HUES6 (cell line): ENCODE results near the gene CATSPERB.
"Not testable (repeated sequence)": the region's sequence is repeated elsewhere in the genome, so short reads cannot be mapped to it uniquely, and the experiment has no call there.

Source experiments
- H3K27ac ChIP-seq: 2 replicates; pipeline ENCODE4 v1.7.0; 2013; ENCODE audit warnings: low read depth, mild to moderate bottlenecking, low read length, inconsistent platforms
- H3K27me3 ChIP-seq: 2 replicates; pipeline ENCODE4 v1.6.1; 2013; ENCODE audit warnings: low read length; ENCODE audit not compliant: control insufficient read depth, insufficient read depth
- H3K36me3 ChIP-seq: 2 replicates; pipeline ENCODE4 v1.6.1; 2013; ENCODE audit warnings: low read length; ENCODE audit not compliant: control insufficient read depth, insufficient read depth
- H3K4me1 ChIP-seq: 2 replicates; pipeline ENCODE4 v1.6.1; 2013; ENCODE audit warnings: low read length; ENCODE audit not compliant: control insufficient read depth, insufficient read depth
- H3K4me3 ChIP-seq: 2 replicates; pipeline ENCODE4 v1.5.1; 2013; ENCODE audit warnings: low read depth, low read length
- H3K9ac ChIP-seq: one replicate; pipeline ENCODE4 v1.6.1; 2013; ENCODE audit warnings: mild to moderate bottlenecking, low read length
- H3K9me3 ChIP-seq: 2 replicates; pipeline ENCODE4 v1.6.1; 2013; ENCODE audit warnings: low read depth, low read length; ENCODE audit not compliant: control insufficient read depth, insufficient read depth

CATSPERB gene

DNA sequence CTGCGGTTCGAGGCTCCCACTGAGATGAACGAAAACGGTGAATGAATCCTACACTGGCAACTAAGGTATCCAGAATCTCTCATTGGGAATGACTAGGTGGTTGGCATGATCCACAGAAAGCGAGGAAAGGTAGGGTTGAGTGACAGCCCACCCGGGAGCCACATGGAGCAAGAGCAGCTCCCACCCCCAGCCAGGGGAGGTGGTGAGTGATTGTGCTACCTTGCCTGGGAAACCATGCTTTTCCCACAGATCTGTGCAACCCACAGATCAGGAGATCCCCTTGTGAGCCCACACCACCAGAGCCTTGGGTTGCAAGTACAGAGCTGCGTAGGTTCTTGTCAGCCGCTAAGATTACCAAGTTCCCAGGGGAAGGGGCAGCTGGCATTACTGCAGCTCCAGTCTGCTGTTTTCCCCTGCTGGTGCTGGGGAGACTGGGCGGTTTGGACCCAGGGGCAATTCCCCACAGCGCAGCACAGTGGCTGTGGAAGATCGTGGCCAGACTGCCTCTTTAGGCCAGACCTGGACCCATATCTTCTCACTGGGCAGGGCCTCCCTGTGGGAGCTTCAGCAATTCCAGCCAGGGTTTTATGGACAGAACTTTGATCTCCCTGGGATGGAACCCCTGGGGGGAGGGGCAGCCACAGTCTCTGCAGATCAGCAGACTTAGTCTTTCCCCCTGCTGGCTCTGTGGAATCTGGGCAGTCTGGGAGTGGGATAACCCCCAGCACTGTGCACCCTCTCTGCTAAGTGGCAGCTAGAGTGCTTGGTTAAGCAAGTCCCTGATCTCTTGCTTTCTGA lies 177.2 kb downstream of the CATSPERB start:
- Histone ChIP-seq H3K9ac (no peak overlapping the region), H3K9me3 (no peaks in the 10 kb centered on the region; the same call in none of the 2 replicates), H3K4me3 (no peak overlapping the region), H3K27ac (no peak overlapping the region), H3K4me1 (no peaks in the 10 kb centered on the region; the same call in 1 of the 2 replicates), H3K27me3 (no peaks in the 10 kb centered on the region), H3K36me3 (no peaks in the 10 kb centered on the region)

DNA sequence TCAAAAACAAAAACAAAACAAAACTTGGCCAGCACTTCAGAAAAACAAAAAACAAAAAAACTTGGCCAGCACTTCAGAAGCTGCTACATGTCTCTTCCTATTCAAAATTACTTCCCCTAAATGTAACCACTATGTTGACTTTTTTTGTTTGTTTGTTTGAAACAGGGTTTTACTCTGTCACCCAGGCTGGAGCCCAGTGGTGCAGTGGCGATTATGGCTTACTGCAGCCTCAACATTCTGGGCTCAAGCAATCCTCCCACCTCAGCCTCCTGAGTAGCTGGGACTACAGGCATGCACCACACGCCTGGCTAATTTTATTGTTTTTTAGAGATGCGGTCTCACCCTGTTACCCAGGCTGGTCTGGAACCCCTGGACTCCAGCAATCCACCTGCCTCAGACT lies 183.8 kb downstream of the CATSPERB start:
- H3K27me3 ChIP-seq, result no peaks in the 10 kb centered on the region
- H3K9me3 ChIP-seq, result no peaks in the 10 kb centered on the region
- no peaks in the 10 kb centered on the region for H3K4me1 ChIP-seq
- no peak overlapping the region for H3K9ac ChIP-seq
- no peak overlapping the region for H3K4me3 ChIP-seq
- H3K27ac ChIP-seq, result no peak overlapping the region
- H3K36me3 ChIP-seq, result no peaks in the 10 kb centered on the region

DNA sequence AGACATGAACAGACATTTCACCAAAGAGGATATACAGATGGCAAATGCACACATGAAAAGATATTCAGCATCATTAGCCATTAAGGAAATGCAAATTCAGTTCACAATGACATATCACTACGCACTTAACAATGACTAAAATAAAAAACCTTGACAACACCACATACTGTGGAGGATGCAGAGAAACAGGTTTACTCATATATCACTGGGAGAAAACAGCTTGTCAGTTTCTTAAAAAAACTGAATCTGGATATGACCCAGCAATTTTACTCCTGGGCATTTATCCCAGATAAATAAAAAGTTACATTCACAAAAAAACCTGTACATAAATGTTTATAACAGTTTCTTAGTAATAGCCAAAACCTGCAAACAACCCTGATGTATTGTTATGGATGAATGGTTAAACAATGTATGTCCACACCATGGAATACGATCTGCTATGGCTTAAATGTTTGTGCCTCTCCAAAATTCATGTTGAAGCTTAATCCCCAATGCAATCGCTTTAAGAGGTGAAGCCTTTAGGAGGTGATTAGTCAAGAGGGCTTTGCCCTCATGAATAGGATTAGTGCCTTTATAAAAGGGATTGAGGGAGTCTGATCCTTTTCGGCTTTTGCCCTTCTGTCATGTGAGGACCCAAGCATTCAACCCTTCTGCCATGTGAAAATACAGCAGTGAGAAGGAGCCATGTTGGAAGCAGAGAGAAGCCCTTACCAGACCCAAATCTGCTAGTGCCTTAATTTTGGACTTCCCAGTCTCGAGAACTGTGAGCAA lies 185.8 kb downstream of the CATSPERB start:
- no peak overlapping the region for H3K4me3 ChIP-seq
- no peak overlapping the region for H3K27ac ChIP-seq
- H3K9me3 ChIP-seq, result no peaks in the 10 kb centered on the region

DNA sequence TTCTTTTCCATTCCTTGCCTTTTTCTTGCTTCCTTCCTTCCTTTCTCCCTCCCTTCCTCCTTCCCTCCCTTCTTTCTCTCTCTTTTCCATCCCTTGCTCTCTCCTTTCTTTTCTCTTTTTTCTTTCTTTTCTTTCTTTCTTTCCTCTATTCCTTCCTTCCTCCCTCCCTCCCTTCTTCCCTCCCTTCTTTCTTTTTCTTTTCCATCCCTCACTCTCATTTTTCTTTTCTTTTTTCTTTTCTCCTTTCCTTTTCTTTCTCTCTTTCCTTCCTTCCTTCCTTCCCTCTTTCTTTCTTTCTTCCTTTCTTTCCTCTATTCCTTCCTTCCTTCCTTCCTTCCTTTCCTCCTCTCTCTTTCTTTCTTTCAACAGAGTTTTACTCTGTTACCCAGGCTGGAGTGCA lies 186.7 kb downstream of the CATSPERB start:
- Histone ChIP-seq H3K9me3 (no peaks in the 10 kb centered on the region), H3K9ac (no peak overlapping the region), H3K4me3 (no peak overlapping the region), H3K36me3 (no peaks in the 10 kb centered on the region), H3K27me3 (no peaks in the 10 kb centered on the region), H3K4me1 (no peaks in the 10 kb centered on the region), H3K27ac (no peak overlapping the region)

More for the DNA sequence above, 185.8 kb downstream of the CATSPERB start:
- Histone ChIP-seq H3K4me1 (no peaks in the 10 kb centered on the region), H3K36me3 (no peaks in the 10 kb centered on the region), H3K27me3 (no peaks in the 10 kb centered on the region), H3K9ac (no peak overlapping the region)

DNA sequence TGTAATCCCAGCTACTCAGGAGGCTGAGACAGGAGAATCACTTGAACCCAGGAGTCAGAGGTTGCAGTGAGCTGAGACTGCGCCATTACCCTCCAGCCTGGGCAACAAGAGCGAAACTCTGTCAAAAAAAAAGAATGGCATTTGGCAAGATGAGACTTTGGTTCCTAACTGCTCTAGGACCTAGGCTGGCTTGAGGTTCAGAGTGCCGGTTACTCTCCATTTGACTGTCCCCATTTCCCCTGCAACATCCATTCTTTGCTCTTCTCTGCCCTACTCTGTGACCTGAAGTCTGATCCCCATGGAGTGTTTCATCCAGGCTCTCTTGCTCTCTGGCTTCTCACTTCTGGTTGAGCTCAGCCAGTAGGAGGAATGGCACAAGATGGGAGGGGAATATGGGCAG lies 195.6 kb downstream of the CATSPERB start:
- H3K36me3 ChIP-seq, result no peaks in the 10 kb centered on the region
- no peaks in the 10 kb centered on the region for H3K27me3 ChIP-seq
- no peak overlapping the region for H3K4me3 ChIP-seq
- no peak overlapping the region for H3K9ac ChIP-seq
- no peaks in the 10 kb centered on the region for H3K4me1 ChIP-seq
- peaks cover 18% of the 10 kb centered on the region for H3K9me3 ChIP-seq
- H3K27ac ChIP-seq, result no peak overlapping the region

DNA sequence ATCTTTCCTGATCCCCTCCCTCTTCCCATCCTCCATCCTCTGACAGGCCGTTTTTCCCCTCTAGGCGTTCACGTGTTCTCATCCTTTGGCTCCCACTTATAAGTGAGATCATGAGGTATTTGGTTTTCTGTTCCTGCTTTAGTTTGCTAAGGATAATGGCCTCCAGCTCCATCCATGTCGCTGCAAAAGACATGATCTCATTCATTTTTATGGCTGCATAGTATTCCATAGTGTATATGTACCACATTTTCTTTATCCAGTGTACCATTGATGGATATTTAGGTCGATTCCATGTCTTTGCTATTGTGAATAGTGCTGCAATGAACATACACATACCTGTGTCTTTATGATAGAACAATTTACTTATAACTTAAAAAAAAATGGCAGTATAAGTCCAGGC lies 197.8 kb downstream of the CATSPERB start:
- H3K4me3 ChIP-seq, H3K27ac ChIP-seq, H3K36me3 ChIP-seq, H3K9me3 ChIP-seq, H3K27me3 ChIP-seq, H3K9ac ChIP-seq, H3K4me1 ChIP-seq: not testable (repeated sequence)

DNA sequence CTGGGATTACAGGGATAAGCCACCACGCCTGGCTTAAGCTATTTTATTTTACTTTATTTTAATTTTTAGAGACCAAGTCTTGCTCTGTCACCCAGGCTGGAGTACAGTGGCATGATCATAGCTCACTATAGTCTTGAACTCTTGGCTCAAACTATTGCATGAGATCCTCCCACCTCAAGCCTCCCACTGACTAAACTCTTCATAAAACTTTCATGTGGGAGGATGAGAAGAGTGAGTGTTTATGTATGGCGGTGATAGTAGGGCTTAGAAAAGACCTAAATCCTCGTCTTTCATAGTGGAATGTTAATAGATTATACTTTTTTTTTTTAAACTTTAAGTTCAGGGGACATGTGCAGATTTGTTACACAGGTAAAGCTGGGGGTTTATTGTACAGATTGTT lies 198.3 kb downstream of the CATSPERB start:
- H3K9me3 ChIP-seq, result peaks cover 4% of the 10 kb centered on the region; the same call in 1 of the 2 replicates
- no peaks in the 10 kb centered on the region for H3K4me1 ChIP-seq
- H3K4me3 ChIP-seq, result no peak overlapping the region
- no peaks in the 10 kb centered on the region for H3K36me3 ChIP-seq
- no peak overlapping the region for H3K27ac ChIP-seq
- no peak overlapping the region for H3K9ac ChIP-seq
- H3K27me3 ChIP-seq, result no peaks in the 10 kb centered on the region
